ENCODE measurements around the gene PLVAP. TPM values are rescaled to one million over a fixed set of nuclear protein-coding genes. Genes with fewer than 3 reads are reported as not detected.

The PLVAP gene
- total and polyA plus RNA-seq, 9 of the 15 experiments (the other 6 are each of a cell fraction or from before 2014, with no cell fraction given), result 0.09 to 0.84 (median 0.51) TPM; not detected in 4

DNA sequence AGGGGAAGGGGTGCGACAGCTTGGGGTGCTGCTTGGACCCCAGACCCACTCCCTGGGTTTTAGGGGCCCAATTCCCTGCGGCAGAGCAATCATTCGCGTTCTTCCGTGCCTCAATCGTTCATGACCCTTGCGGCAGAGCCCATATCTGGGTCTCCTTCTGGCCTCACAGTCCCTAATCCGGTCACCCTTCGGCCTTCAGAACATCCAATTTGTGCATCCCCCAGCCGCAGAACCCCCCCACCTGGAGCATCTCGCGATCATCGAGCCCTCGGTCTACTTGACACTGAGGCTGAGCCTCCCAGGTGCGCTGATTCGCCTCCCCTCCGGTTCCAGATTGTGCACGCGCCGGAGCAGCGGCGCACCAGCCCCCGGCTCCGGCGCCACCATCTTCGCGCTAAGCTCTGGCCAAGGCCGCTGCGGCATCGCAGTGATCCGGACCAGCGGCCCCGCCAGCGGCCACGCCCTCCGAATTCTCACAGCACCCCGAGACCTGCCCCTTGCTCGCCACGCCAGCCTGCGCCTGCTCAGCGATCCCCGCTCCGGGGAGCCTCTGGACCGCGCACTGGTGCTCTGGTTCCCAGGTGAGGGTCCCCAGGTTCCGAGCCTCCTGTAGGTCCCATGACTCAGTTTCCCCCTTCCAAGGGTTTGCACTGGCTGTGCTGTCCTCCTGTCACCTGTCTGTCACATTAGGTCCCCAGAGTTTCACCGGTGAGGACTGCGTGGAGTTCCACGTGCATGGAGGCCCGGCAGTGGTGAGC, 39.3 kb downstream of the PLVAP start (continued):
- TF ChIP-seq RBFOX2 (IDR thresholded peaks at IDR 0.05; ENCODE audit: low read depth, low read length), result peak; percentile 69
- no peak for TF ChIP-seq TCF7L2 (IDR thresholded peaks at IDR 0.05; ENCODE audit: low read depth, low read length)
- TF ChIP-seq MTA3 (IDR thresholded peaks at IDR 0.05; ENCODE audit: borderline replicate concordance), result no peak
- TF ChIP-seq, protein P1, sequence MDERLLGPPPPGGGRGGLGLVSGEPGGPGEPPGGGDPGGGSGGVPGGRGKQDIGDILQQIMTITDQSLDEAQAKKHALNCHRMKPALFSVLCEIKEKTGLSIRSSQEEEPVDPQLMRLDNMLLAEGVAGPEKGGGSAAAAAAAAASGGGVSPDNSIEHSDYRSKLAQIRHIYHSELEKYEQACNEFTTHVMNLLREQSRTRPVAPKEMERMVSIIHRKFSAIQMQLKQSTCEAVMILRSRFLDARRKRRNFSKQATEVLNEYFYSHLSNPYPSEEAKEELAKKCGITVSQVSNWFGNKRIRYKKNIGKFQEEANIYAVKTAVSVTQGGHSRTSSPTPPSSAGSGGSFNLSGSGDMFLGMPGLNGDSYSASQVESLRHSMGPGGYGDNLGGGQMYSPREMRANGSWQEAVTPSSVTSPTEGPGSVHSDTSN (CRISPR knock-in tag; IDR thresholded peaks at IDR 0.05; ENCODE audit: low read depth), result no peak
- TF ChIP-seq, protein P1 (tag; conservative IDR thresholded peaks at IDR 0.05; ENCODE audit: low read depth), result no peak
- no peak for TF ChIP-seq NFYB (IDR thresholded peaks at IDR 0.05; ENCODE audit: extremely low read depth, insufficient read length)
- no peak for TF ChIP-seq HMG20A (CRISPR knock-in tag; conservative IDR thresholded peaks at IDR 0.05)
- TF ChIP-seq DPF2 (IDR thresholded peaks at IDR 0.05), result no peak
- TF ChIP-seq ZNF655 (CRISPR knock-in tag; IDR thresholded peaks at IDR 0.05), result no peak
- no peak for TF ChIP-seq NFIX (CRISPR knock-in tag; IDR thresholded peaks at IDR 0.05; ENCODE audit: low read depth)
- TF ChIP-seq, protein P2, sequence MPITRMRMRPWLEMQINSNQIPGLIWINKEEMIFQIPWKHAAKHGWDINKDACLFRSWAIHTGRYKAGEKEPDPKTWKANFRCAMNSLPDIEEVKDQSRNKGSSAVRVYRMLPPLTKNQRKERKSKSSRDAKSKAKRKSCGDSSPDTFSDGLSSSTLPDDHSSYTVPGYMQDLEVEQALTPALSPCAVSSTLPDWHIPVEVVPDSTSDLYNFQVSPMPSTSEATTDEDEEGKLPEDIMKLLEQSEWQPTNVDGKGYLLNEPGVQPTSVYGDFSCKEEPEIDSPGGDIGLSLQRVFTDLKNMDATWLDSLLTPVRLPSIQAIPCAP (CRISPR knock-in tag; IDR thresholded peaks at IDR 0.05; ENCODE audit: borderline replicate concordance), result no peak
- TF ChIP-seq CHD2 (IDR thresholded peaks at IDR 0.05; ENCODE audit: low read depth, low read length), result peak; percentile 78
- no peak for TF ChIP-seq AFF1 (IDR thresholded peaks at IDR 0.05; ENCODE audit: low read depth in 1 of 2, partially characterized antibody in 2 of 2)
- no peak for TF ChIP-seq ATF3 (IDR thresholded peaks at IDR 0.05)
- TF ChIP-seq ATF3 (CRISPR knock-in tag; conservative IDR thresholded peaks at IDR 0.05), result no peak

Measured in K562 (cell line).